WI38 (cell line): ENCODE results near the gene SLC16A5.
"Not testable (repeated sequence)": the region's sequence is repeated elsewhere in the genome, so short reads cannot be mapped to it uniquely, and the experiment has no call there.

Source experiments
- H3K4me3 ChIP-seq: 2 replicates; pipeline ENCODE4 v1.5.1; 2011; ENCODE audit warnings: low read depth, mild to moderate bottlenecking, control low read depth, low read length
- TF ChIP-seq, protein P1 (sequence below): IDR thresholded peaks from 2 replicates; pipeline ENCODE4 v1.5.1; 2012; ENCODE audit warnings: low read depth, mild to moderate bottlenecking, control low read depth, low read length

Gene SLC16A5

DNA sequence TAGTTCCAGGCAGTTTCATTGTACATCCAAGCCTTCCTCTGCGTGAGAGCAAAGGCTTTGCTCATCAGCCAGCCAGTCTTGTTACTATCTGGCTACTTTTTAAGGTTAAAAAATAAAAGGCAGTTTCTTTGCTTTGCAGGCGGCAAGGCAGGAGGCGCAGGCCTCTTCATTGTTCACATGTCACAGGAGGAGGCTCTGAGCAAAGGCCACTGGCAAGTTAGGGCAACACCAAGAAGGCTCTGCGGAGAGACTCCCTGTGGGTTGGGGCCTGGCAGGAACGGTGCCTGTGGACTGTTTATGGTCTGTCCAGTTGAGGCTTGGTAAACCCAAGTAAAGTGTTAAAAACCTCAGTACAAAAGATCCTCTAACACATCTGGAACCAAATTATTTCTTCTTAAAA, 47.7 kb downstream of the SLC16A5 start:
- H3K4me3 ChIP-seq, result no peak overlapping the region
- TF ChIP-seq, protein P1, sequence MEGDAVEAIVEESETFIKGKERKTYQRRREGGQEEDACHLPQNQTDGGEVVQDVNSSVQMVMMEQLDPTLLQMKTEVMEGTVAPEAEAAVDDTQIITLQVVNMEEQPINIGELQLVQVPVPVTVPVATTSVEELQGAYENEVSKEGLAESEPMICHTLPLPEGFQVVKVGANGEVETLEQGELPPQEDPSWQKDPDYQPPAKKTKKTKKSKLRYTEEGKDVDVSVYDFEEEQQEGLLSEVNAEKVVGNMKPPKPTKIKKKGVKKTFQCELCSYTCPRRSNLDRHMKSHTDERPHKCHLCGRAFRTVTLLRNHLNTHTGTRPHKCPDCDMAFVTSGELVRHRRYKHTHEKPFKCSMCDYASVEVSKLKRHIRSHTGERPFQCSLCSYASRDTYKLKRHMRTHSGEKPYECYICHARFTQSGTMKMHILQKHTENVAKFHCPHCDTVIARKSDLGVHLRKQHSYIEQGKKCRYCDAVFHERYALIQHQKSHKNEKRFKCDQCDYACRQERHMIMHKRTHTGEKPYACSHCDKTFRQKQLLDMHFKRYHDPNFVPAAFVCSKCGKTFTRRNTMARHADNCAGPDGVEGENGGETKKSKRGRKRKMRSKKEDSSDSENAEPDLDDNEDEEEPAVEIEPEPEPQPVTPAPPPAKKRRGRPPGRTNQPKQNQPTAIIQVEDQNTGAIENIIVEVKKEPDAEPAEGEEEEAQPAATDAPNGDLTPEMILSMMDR, result no peak

DNA sequence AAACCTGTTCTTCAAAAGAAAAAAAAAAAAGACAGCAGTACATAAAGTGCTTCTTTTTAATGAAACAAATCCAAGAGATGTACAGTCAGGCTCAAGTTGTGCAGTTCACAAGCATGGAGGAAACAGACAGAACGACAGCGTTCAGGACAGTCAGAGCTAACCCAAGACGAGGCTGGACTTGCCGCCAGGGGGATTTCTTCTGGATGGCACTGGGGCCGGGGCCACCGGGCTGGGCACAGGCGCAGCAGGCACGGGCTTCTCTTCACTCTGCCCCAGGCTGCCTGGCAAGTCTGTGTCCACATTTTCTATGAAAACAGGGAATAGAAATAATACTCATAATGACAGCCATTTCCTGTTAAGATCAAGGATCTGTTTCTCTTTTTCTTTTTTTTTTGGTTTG, 48.2 kb downstream of the SLC16A5 start:
- no peak overlapping the region for H3K4me3 ChIP-seq
- TF ChIP-seq, protein P1, result no peak

DNA sequence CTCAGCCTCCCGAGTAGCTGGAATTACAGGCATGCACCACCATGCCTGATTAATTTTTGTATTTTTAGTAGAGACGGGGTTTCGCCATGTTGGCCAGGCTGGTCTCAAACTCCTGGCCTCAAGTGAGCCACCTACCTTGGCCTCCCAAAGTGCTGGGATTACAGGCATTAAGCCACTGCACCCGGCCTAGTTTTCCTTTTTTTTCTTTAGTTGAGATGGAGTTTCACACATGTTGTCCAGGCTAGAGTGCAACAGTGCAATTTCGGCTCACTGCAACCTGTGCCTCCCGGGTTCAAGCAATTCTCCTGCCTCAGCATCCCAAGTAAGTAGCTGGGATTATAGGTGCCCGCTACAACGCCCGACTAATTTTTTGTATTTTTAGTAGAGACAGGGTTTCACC, 50.0 kb downstream of the SLC16A5 start:
- H3K4me3 ChIP-seq, result not testable (repeated sequence)

DNA sequence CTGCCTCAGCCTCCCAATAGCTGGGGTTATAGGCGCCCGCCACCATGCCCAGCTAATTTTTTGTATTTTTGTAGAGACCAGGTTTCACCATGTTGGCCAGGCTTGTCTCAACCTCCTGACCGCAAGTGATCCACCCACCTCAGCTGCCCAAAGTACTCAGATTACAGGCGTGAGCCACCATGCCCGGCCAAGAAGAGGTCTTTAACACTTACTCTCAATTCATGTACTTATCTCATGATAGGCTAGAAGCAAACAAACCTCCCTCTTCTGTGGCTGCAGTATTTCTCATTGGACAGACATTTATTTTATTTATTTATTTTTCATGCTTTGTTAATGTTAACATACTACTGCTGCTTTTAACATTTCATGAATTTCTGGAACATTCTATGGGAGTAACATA, 50.8 kb downstream of the SLC16A5 start:
- H3K4me3 ChIP-seq, result no peak overlapping the region
- TF ChIP-seq, protein P1, result no peak

DNA sequence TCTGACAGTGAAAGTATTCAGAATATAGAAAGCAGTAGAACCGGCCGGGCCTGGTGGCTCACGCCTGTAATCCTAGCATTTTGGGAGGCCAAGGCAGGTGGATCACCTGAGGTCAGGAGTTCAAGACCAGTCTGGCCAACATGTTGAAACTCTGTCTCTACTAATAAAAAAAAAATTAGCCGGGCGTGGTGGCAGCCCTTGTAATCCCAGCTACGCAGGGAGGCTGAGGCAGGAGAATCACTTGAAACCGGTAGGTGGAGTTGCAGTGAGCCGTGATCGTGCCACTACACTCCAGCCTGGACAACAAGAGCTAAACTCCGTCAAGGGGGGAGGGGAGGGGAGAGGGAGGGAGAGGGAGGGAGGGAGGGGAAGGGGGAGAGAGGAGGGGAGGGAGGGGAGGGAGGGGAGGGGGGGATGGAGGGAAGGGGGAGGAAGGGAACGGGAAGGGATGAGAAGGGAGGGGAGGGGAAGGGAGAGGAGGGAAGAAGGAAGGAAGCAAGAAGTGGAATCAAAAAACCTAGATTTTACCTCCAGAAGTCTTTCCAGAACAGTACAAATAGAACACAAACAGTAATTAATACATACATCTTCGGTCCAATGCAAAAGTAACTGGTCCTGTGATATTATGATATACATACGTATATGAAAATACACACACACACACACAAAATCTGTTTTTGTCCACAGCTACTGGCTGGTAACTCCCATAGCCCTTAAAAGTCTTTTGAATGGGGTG, 54.6 kb downstream of the SLC16A5 start:
- TF ChIP-seq, protein P1, result no peak
- H3K4me3 ChIP-seq, result no peak overlapping the region

DNA sequence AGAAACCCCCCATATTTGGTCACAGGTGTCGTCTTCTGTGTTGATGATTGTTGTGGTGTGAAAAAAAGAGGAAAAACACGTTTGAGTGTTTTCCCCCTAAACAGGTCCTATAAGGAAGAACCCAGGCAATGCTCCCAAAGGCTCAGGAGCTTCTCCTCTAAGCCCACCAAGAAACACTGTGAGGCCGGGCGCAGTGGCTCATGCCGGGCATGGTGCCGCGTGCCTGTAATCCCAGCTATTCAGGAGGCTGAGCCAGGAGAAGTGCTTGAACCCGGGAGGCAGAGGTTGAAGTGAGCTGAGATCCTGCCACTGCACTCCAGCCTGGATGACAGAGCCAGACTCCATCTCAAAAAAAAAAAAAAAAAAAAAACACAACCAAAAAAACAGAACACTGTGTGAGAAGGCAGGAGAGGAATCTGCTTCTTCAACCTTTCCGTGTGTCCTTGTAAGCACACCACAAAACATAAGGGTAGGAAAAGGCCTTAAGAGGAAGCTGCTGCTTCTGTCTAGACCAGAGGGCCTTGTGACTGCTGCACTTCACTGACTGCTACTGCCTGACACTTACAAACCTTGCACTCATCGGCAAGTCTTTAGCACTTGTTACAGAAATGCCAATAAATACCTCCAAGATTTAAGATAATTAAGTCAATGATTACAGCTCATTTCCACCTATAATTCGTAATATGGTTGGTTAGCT, 57.2 kb downstream of the SLC16A5 start:
- H3K4me3 ChIP-seq, result no peak overlapping the region
- TF ChIP-seq, protein P1, result no peak

DNA sequence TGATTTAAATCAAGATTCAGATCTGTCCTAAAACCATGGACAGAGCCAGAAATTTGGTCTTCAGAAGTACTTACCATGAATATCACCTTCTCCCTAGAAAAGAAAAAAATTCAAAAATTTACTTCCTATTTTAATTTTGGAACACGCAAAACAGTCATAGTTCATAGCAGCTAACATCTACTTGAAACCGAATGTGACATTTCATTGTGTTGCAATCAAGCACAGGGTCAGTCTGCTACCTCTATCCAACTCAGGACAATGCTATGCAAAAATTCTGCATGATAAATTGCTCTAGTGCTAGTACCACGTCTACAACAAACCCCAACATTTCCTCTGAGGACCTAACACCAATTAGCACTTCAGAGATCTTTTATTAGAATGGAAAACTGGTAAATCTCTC, 58.8 kb downstream of the SLC16A5 start:
- H3K4me3 ChIP-seq, result no peak overlapping the region
- TF ChIP-seq, protein P1, result no peak
